ENCODE results near the gene TMEM161A.

- no peak for TF ChIP-seq PBX3 (CRISPR knock-in tag; IDR thresholded peaks at IDR 0.05; ENCODE audit: borderline replicate concordance)
- TF ChIP-seq ELK4 (CRISPR knock-in tag; IDR thresholded peaks at IDR 0.05; ENCODE audit: borderline replicate concordance): no peak
- no peak for TF ChIP-seq DRAP1 (CRISPR knock-in tag; IDR thresholded peaks at IDR 0.05)
- no peak for TF ChIP-seq POLR2A (IDR thresholded peaks at IDR 0.05; ENCODE audit: insufficient read depth in 1 of 2, low read depth in 2 of 2, low read length in 2 of 2)
- no peak for TF ChIP-seq CREB1 (IDR thresholded peaks at IDR 0.05)
- no peak for TF ChIP-seq CREB1 (CRISPR knock-in tag; IDR thresholded peaks at IDR 0.05)
- peak; percentile 98 for TF ChIP-seq CTCF (CRISPR knock-in tag; IDR thresholded peaks at IDR 0.05)
- TF ChIP-seq ZNF20 (CRISPR knock-in tag; IDR thresholded peaks at IDR 0.05): no peak
- TF ChIP-seq ZNF382 (CRISPR knock-in tag; IDR thresholded peaks at IDR 0.05; ENCODE audit: borderline replicate concordance): no peak
- no peak for TF ChIP-seq ZBTB8A (CRISPR knock-in tag; IDR thresholded peaks at IDR 0.05; ENCODE audit: borderline replicate concordance, low read depth)
- no peak for TF ChIP-seq SAFB2 (CRISPR knock-in tag; IDR thresholded peaks at IDR 0.05; ENCODE audit: borderline replicate concordance, low read depth)
- TF ChIP-seq SUZ12 (IDR thresholded peaks at IDR 0.05; ENCODE audit: low read depth, low read length): no peak
Measured at GRCh38 chr19:19145684-19146608, 7.7 kb upstream of the TMEM161A start.
